PC-9 (cell line): Measurements from ENCODE around the gene TMEM131L. TPM values are rescaled to one million over a fixed set of nuclear protein-coding genes. Genes with fewer than 3 reads are reported as not detected.

Experiments
- BruUV-seq: library from RNA; stranded (reverse); fragments of 400-500 nt; replicated peaks from 2 replicates; lab custom pipeline; 2021; lab: Mats Ljungman, UMichigan
- CTCF ChIA-PET: fragments of 300-600 bp; sonication (Branson Sonifier 250); formaldehyde crosslinking; loops from one replicate; lab custom pipeline; 2022; ENCODE audit warnings: antibody characterized with exemption; lab: Charles Lee
- POLR2A ChIA-PET: fragments of 300-600 bp; sonication (Branson Sonifier 250); formaldehyde crosslinking; loops from one replicate; lab custom pipeline; 2022; ENCODE audit warnings: antibody characterized with exemption; ENCODE audit not compliant: unreplicated experiment; lab: Charles Lee
- DNase-seq, 2 experiments: peaks; one replicate each; pipeline versions ENCODE4 v3.0.0 to v3.0.0-alpha.2; 2015 to 2022; ENCODE audit warnings: mixed read lengths in 1 of 2
- H2AFZ ChIP-seq: fragments of 200-600 bp; sonication (generic); 2 replicates; pipeline ENCODE4 v1.8.1; 2017; ENCODE audit warnings: antibody characterized with exemption
- H3F3A ChIP-seq: fragments of 200-600 bp; sonication (generic); 2 replicates; pipeline ENCODE4 v1.8.1; 2017; ENCODE audit warnings: antibody characterized with exemption, mild to moderate bottlenecking, low read depth; ENCODE audit not compliant: insufficient read depth
- H3K27ac ChIP-seq: fragments of 200-600 bp; sonication (generic); 2 replicates; pipeline ENCODE4 v1.6.1; 2016; ENCODE audit warnings: mixed run types
- H3K27me3 ChIP-seq: fragments of 200-600 bp; sonication (generic); 2 replicates; pipeline ENCODE4 v1.6.1; 2016; ENCODE audit warnings: low read depth, mixed run types; ENCODE audit not compliant: insufficient read depth
- H3K36me3 ChIP-seq: fragments of 200-600 bp; sonication (generic); 2 replicates; pipeline ENCODE4 v1.6.1; 2016; ENCODE audit warnings: low read depth, mixed run types
- H3K4me1 ChIP-seq: fragments of 200-600 bp; sonication (generic); replicated peaks from 2 replicates; pipeline ENCODE4 v1.6.1; 2016; ENCODE audit warnings: mixed run types; ENCODE audit not compliant: insufficient read depth
- H3K4me2 ChIP-seq: fragments of 200-600 bp; sonication (generic); 2 replicates; pipeline ENCODE4 v1.6.1; 2017; ENCODE audit warnings: mixed run types
- H3K4me3 ChIP-seq: fragments of 200-600 bp; sonication (generic); 2 replicates; pipeline ENCODE4 v1.6.1; 2016; ENCODE audit warnings: mixed run types
- H3K79me2 ChIP-seq: fragments of 200-600 bp; sonication (generic); 2 replicates; pipeline ENCODE4 v1.6.1; 2017; ENCODE audit warnings: low read depth, mixed run types
- H3K9me2 ChIP-seq: fragments of 200-600 bp; sonication (generic); 2 replicates; pipeline ENCODE4 v1.8.1; 2017; ENCODE audit warnings: mild to moderate bottlenecking; ENCODE audit not compliant: insufficient read depth
- H3K9me3 ChIP-seq: fragments of 200-600 bp; sonication (generic); 2 replicates; pipeline ENCODE4 v1.8.1; 2016; ENCODE audit warnings: low read depth; ENCODE audit not compliant: insufficient read depth
- H4K20me1 ChIP-seq: fragments of 200-600 bp; sonication (generic); 2 replicates; pipeline ENCODE4 v1.8.1; 2017; ENCODE audit not compliant: insufficient read depth
- CTCF ChIP-seq: fragments of 200-600 bp; sonication (generic); conservative IDR thresholded peaks from 2 replicates; pipeline ENCODE4 v1.6.1; 2017; ENCODE audit warnings: mixed run types, antibody characterized with exemption, mild to moderate bottlenecking, moderate library complexity
- EZH2 ChIP-seq: fragments of 200-600 bp; sonication (generic); IDR thresholded peaks from 2 replicates; pipeline ENCODE4 v1.8.0; 2017; ENCODE audit warnings: antibody characterized with exemption, low read depth
- intact Hi-C: fragments of 100-400 bp; cut with micrococcal nuclease; formaldehyde crosslinking; loops from one replicate; pipeline ENCODE4 v1.10.0; 2022; ENCODE audit not compliant: unreplicated experiment
- total RNA-seq: library from RNA; stranded (reverse); gene quantifications from 2 replicates; pipeline ENCODE4 v1.2.3, GENCODE V29; 2021

Gene TMEM131L
- total RNA-seq, 1 experiment from 2014 or later, result 3.8 TPM

GRCh38 chr4:153529646-153530045 lies 63.5 kb downstream of the TMEM131L start:
- Histone ChIP-seq H3K9me2 (no peaks in the 10 kb centered on the region), H3K4me1 (no peaks in the 10 kb centered on the region), H4K20me1 (no peaks in the 10 kb centered on the region), H3K79me2 (no peaks in the 10 kb centered on the region), H3F3A (no peaks in the 10 kb centered on the region), H3K27ac (no peak overlapping the region), H2AFZ (no peak overlapping the region), H3K36me3 (no peaks in the 10 kb centered on the region), H3K4me2 (no peak overlapping the region), H3K4me3 (no peak overlapping the region), H3K9me3 (no peaks in the 10 kb centered on the region), H3K27me3 (no peaks in the 10 kb centered on the region)
- no TSS peak for BruUV-seq
- ChIA-PET POLR2A (no interaction called here), CTCF (no interaction called here)
- intact Hi-C loops, result no loop called here
- TF ChIP-seq CTCF, result no peak
- no peak for TF ChIP-seq EZH2
- no peak for DNase-seq

- TF ChIP-seq EZH2 (no peak), CTCF (no peak)
- ChIA-PET POLR2A (no interaction called here), CTCF (no interaction called here)
- Histone ChIP-seq H3K27me3 (no peaks in the 10 kb centered on the region), H3K9me2 (no peaks in the 10 kb centered on the region), H3K4me3 (no peak overlapping the region), H3K36me3 (no peaks in the 10 kb centered on the region), H3K4me2 (no peak overlapping the region), H3K4me1 (no peaks in the 10 kb centered on the region), H3F3A (no peaks in the 10 kb centered on the region), H3K79me2 (no peaks in the 10 kb centered on the region), H2AFZ (no peak overlapping the region), H3K9me3 (no peaks in the 10 kb centered on the region), H4K20me1 (no peaks in the 10 kb centered on the region), H3K27ac (no peak overlapping the region)
- no peak for DNase-seq
- intact Hi-C loops, result no loop called here
- BruUV-seq, result no TSS peak
Observed at GRCh38 chr4:153530284-153530999, 64.3 kb downstream of the TMEM131L start.

GRCh38 chr4:153531000-153531358 lies 64.8 kb downstream of the TMEM131L start:
- Histone ChIP-seq H3K36me3 (no peaks in the 10 kb centered on the region), H3K27me3 (no peaks in the 10 kb centered on the region), H3F3A (no peaks in the 10 kb centered on the region), H3K4me2 (no peak overlapping the region), H3K9me2 (no peaks in the 10 kb centered on the region), H4K20me1 (no peaks in the 10 kb centered on the region), H3K27ac (no peak overlapping the region), H3K4me1 (no peaks in the 10 kb centered on the region), H3K9me3 (no peaks in the 10 kb centered on the region), H2AFZ (no peak overlapping the region), H3K79me2 (no peaks in the 10 kb centered on the region), H3K4me3 (no peak overlapping the region)
- TF ChIP-seq EZH2 (no peak), CTCF (no peak)
- no TSS peak for BruUV-seq
- intact Hi-C loops, result no loop called here
- DNase-seq, result no peak
- ChIA-PET POLR2A (no interaction called here), CTCF (no interaction called here)
